CD14-positive monocyte (primary cell): ENCODE measurements around the gene LTBP1. TPM values are rescaled to one million over a fixed set of nuclear protein-coding genes. Genes with fewer than 3 reads are reported as not detected.
A peak's percentile ranks its signal among the peaks of the same experiment; 100 is the strongest.

Experiments used
- DNase-seq, 3 donors: peaks; one replicate each; pipeline ENCODE4 v3.0.0-alpha.2; 2011 to 2022
- H2AFZ ChIP-seq: 2 replicates; pipeline ENCODE4 v1.6.0; 2012; ENCODE audit warnings: mild to moderate bottlenecking, low read depth, low read length, inconsistent platforms; ENCODE audit not compliant: insufficient read depth, poor library complexity, severe bottlenecking
- H3K27ac ChIP-seq, 2 donors: 1 replicate in 1 of 2; 2 replicates in 1 of 2; pipeline ENCODE4 v1.5.1; 2012 to 2013; ENCODE audit warnings: low read length in 2 of 2, control low read depth in 1 of 2, inconsistent platforms in 1 of 2, low read depth in 1 of 2, mild to moderate bottlenecking in 1 of 2
- H3K27me3 ChIP-seq, 2 donors: one replicate each; pipeline versions ENCODE4 v1.6.0 to v1.6.1; 2011 to 2013; ENCODE audit warnings: low read length in 2 of 2; ENCODE audit not compliant: control insufficient read depth in 2 of 2, insufficient read depth in 2 of 2
- H3K36me3 ChIP-seq, 2 donors: replicated peaks in 1 of 2; 1 replicate in 1 of 2; 2 replicates in 1 of 2; pipeline versions ENCODE4 v1.5.1 to v1.6.1; 2012 to 2013; ENCODE audit warnings: low read length in 2 of 2, control low read depth in 1 of 2, inconsistent platforms in 1 of 2, mild to moderate bottlenecking in 1 of 2; ENCODE audit not compliant: insufficient read depth in 2 of 2, control insufficient read depth in 1 of 2
- H3K4me1 ChIP-seq, 2 donors: 1 replicate in 1 of 2; 2 replicates in 1 of 2; pipeline versions ENCODE4 v1.5.1 to v1.6.1; 2012 to 2013; ENCODE audit warnings: low read length in 2 of 2, control low read depth in 1 of 2, inconsistent platforms in 1 of 2, mild to moderate bottlenecking in 1 of 2, moderate library complexity in 1 of 2; ENCODE audit not compliant: insufficient read depth in 2 of 2, control insufficient read depth in 1 of 2
- H3K4me2 ChIP-seq: replicated peaks from 2 replicates; pipeline ENCODE3; 2012; ENCODE audit warnings: low read length, moderate library complexity, mild to moderate bottlenecking; ENCODE audit not compliant: poor library complexity, severe bottlenecking; ENCODE audit errors: extremely low read depth
- H3K4me3 ChIP-seq, 3 experiments: fragments of 200-600 bp in 1 of 3; sonication (generic) in 1 of 3; replicated peaks in 1 of 3; 1 replicate in 2 of 3; 2 replicates in 1 of 3; pipeline ENCODE4 v1.5.1; 2011 to 2013; ENCODE audit warnings: low read length in 3 of 3, mild to moderate bottlenecking in 3 of 3, control low read depth in 2 of 3, low read depth in 2 of 3, inconsistent platforms in 1 of 3, moderate library complexity in 1 of 3
- H3K79me2 ChIP-seq: 2 replicates; pipeline ENCODE4 v1.6.0; 2012; ENCODE audit warnings: mild to moderate bottlenecking, control low read depth, inconsistent platforms, low read length, moderate library complexity; ENCODE audit not compliant: insufficient read depth
- H3K9ac ChIP-seq: 2 replicates; pipeline ENCODE4 v1.6.0; 2017; ENCODE audit warnings: low read length, mild to moderate bottlenecking; ENCODE audit not compliant: insufficient read depth, poor library complexity, severe bottlenecking
- H3K9me3 ChIP-seq, 2 donors: replicated peaks in 1 of 2; 1 replicate in 1 of 2; 2 replicates in 1 of 2; pipeline versions ENCODE4 v1.5.1 to v1.6.1; 2012 to 2013; ENCODE audit warnings: low read length in 2 of 2, control low read depth in 1 of 2; ENCODE audit not compliant: control insufficient read depth in 1 of 2, insufficient read depth in 1 of 2
- H4K20me1 ChIP-seq: 2 replicates; pipeline ENCODE4 v1.6.0; 2012; ENCODE audit warnings: mild to moderate bottlenecking, low read length, control low read depth, moderate library complexity; ENCODE audit not compliant: insufficient read depth
- H3K27ac Mint-ChIP-seq, 7 donors: one replicate each; pipeline ENCODE4 v1.8.0; 2020; ENCODE audit warnings: mild to moderate bottlenecking in 7 of 7, mixed read lengths in 7 of 7, moderate library complexity in 6 of 7, inconsistent platforms in 2 of 7
- H3K27me3 Mint-ChIP-seq, 3 donors: one replicate each; pipeline ENCODE4 v1.8.0; 2021 to 2022; ENCODE audit warnings: low read depth in 3 of 3, mild to moderate bottlenecking in 3 of 3, mixed read lengths in 3 of 3, moderate library complexity in 3 of 3, inconsistent platforms in 1 of 3
- H3K36me3 Mint-ChIP-seq, 2 donors: one replicate each; pipeline ENCODE4 v1.8.0; 2020; ENCODE audit warnings: mixed read lengths in 2 of 2, inconsistent platforms in 1 of 2, mild to moderate bottlenecking in 1 of 2
- H3K4me1 Mint-ChIP-seq: one replicate; pipeline ENCODE4 v1.8.0; 2020; ENCODE audit warnings: mild to moderate bottlenecking, mixed read lengths
- H3K4me3 Mint-ChIP-seq, 2 donors: one replicate each; pipeline ENCODE4 v1.8.0; 2020; ENCODE audit warnings: mild to moderate bottlenecking in 2 of 2, mixed read lengths in 2 of 2, moderate library complexity in 1 of 2
- H3K9me3 Mint-ChIP-seq, 7 donors: one replicate each; pipeline ENCODE4 v1.8.0; 2020 to 2022; ENCODE audit warnings: mixed read lengths in 7 of 7, mild to moderate bottlenecking in 6 of 7, moderate library complexity in 6 of 7, inconsistent platforms in 2 of 7
- CTCF ChIP-seq: fragments of 200-600 bp; IDR thresholded peaks from one replicate; pipeline ENCODE4 v1.8.0; 2022; ENCODE audit warnings: antibody characterized with exemption, mild to moderate bottlenecking
- WGBS: methylation state at CpG from one replicate; pipeline ENCODE4 v1.1.5; 2013; ENCODE audit warnings: missing lambda C conversion rate; ENCODE audit not compliant: insufficient coverage; 5-methylcytosine and 5-hydroxymethylcytosine counted together
- intact Hi-C, 2 donors: fragments of 100-400 bp; cut with micrococcal nuclease; formaldehyde crosslinking; loops; one replicate each; pipeline versions ENCODE4 v1.15.0 to v1.15.1; 2023
- polyA plus RNA-seq, 3 donors: library from polyadenylated mRNA; depleted of rRNA in 1 of 3; unstranded in 2 of 3; stranded (reverse) in 1 of 3; fragments of 300-500 nt in 2 of 3; fragments of >200 nt in 1 of 3; fragmentation: Illumina TruSeq in 2 of 3; gene quantifications; 1 replicate in 2 of 3; 2 replicates in 1 of 3; pipeline ENCODE4 v1.2.3, GENCODE V29; 2012 to 2021

LTBP1 gene
- polyA plus RNA-seq, 3 donors, result 0.18 to 0.24 TPM; not detected in 1

- Mint-ChIP-seq H3K4me1 (no peaks in the 10 kb centered on the region), H3K27ac (peak overlapping the region in 1 of 7 donors; percentile 13), H3K27me3 (no peaks in the 10 kb centered on the region), H3K4me3 (no peak overlapping the region), H3K36me3 (no peaks in the 10 kb centered on the region), H3K9me3 (peaks cover 0 to 21% (median 8%) of the 10 kb centered on the region in 7 donors)
- H4K20me1 ChIP-seq, result no peaks in the 10 kb centered on the region
- 94% methylated on average over 3 of the region's 3 CpGs for WGBS
- no peaks in the 10 kb centered on the region for H3K79me2 ChIP-seq
- no peaks in the 10 kb centered on the region for H3K4me1 ChIP-seq
- no peaks in the 10 kb centered on the region for H3K36me3 ChIP-seq
- TF ChIP-seq CTCF, result no peak
- no peak overlapping the region for H3K4me2 ChIP-seq
- DNase-seq, result no peak
- no peak overlapping the region for H3K9ac ChIP-seq
- intact Hi-C loops, result no loop called here
- H2AFZ ChIP-seq, result no peak overlapping the region
- no peaks in the 10 kb centered on the region for H3K27me3 ChIP-seq
- no peak overlapping the region for H3K27ac ChIP-seq
- no peak overlapping the region for H3K4me3 ChIP-seq
- peaks cover 0 to 19% of the 10 kb centered on the region in 2 donors for H3K9me3 ChIP-seq
Observed at GRCh38 chr2:33264766-33265165, 318.0 kb downstream of the LTBP1 start.

GRCh38 chr2:33265584-33266338, 319.0 kb downstream of the LTBP1 start:
- no peaks in the 10 kb centered on the region for H3K27me3 ChIP-seq
- Mint-ChIP-seq H3K9me3 (peaks cover 0 to 21% (median 8%) of the 10 kb centered on the region in 7 donors), H3K27me3 (no peaks in the 10 kb centered on the region), H3K4me3 (no peak overlapping the region), H3K27ac (no peak overlapping the region), H3K36me3 (no peaks in the 10 kb centered on the region), H3K4me1 (no peaks in the 10 kb centered on the region)
- no peak overlapping the region for H3K4me3 ChIP-seq
- whole genome bisulfite sequencing, result 97% methylated on average over 4 of the region's 5 CpGs
- TF ChIP-seq CTCF, result no peak
- H3K27ac ChIP-seq, result no peak overlapping the region
- no peak overlapping the region for H3K9ac ChIP-seq
- no peaks in the 10 kb centered on the region for H3K4me1 ChIP-seq
- H3K36me3 ChIP-seq, result no peaks in the 10 kb centered on the region
- no peak overlapping the region for H2AFZ ChIP-seq
- H3K9me3 ChIP-seq, result peaks cover 0 to 19% of the 10 kb centered on the region in 2 donors
- H3K79me2 ChIP-seq, result no peaks in the 10 kb centered on the region
- DNase-seq, result no peak
- intact Hi-C loops, result no loop called here
- no peak overlapping the region for H3K4me2 ChIP-seq
- no peaks in the 10 kb centered on the region for H4K20me1 ChIP-seq
